GM19397 (cell line): Measurements from ENCODE around the gene NCF4.

Source experiments
- ATAC-seq: cut with Tn5 transposase; IDR thresholded peaks from one replicate; pipeline ENCODE4 v1.9.1; 2021; ENCODE audit warnings: mild to moderate bottlenecking, moderate library complexity; ENCODE audit not compliant: unreplicated experiment

Gene NCF4

GRCh38 chr22:36892292-36892691 is 31.5 kb downstream of the NCF4 start:
- no peak for ATAC-seq

DNA sequence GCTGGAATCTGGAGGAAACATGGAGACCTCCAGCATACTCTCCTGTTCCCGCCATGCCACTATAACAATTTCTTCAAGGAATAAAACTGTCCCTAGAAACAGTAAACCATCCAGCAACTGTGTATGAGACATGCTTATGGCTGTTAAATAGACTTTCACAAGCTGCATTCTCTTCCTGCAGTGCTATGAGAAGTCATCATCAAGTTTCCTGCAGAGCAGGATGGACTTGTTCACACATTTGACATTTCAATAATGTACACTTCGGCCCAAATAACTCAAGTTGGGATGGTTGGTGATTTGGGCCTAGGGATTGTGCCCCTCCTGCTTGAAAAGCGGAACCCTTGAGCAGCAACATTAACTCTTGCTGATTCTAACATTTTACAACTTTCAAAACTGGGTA is 32.5 kb downstream of the NCF4 start:
- no peak for ATAC-seq

DNA sequence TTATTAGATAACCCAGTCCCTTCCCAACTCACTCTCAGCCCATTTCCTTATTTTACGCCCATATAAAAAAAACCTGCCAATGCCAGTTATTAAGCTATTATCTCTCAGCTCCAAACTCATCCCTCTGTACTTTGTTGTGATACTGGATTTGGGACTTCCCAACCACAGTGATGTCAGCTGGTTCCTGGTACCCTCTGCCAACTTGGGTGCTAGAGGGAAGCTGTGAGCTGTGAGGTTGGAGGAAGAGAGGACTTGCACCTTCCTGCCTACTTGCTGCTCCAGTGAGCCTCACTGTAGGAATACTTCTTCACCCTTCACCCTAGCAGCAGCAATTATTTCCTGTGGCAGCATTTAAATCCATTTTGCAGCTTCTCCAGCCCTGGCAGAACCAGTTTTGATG is 33.5 kb downstream of the NCF4 start:
- ATAC-seq, result no peak

- ATAC-seq, result no peak
Measured at GRCh38 chr22:36897611-36898010, 36.8 kb downstream of the NCF4 start.

DNA sequence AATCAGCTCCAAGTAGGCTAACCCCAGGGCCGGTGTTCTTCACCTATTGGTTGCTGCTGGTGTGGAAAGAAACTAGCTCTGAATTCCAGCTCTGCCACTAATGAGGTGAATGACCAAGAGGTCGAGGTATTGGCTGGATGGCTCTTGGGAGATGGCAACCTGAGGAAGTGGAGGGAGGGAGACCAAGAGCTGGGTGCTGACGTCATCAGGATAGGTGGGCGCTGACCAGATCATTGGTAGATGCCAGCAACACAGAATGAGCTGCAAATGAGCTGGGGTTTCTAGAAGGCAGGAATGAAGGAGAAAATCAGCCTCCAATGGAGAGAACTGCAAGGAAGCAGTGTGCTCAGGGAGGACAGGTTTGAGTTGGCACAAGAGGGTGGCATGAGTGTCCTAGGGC is 37.9 kb downstream of the NCF4 start:
- ATAC-seq, result no peak

- no peak for ATAC-seq
Measured at GRCh38 chr22:36899498-36899897, 38.7 kb downstream of the NCF4 start.

GRCh38 chr22:36900225-36900624 is 39.4 kb downstream of the NCF4 start:
- ATAC-seq, result no peak

- ATAC-seq, result no peak
Measured at GRCh38 chr22:36900880-36901279, 40.1 kb downstream of the NCF4 start.

DNA sequence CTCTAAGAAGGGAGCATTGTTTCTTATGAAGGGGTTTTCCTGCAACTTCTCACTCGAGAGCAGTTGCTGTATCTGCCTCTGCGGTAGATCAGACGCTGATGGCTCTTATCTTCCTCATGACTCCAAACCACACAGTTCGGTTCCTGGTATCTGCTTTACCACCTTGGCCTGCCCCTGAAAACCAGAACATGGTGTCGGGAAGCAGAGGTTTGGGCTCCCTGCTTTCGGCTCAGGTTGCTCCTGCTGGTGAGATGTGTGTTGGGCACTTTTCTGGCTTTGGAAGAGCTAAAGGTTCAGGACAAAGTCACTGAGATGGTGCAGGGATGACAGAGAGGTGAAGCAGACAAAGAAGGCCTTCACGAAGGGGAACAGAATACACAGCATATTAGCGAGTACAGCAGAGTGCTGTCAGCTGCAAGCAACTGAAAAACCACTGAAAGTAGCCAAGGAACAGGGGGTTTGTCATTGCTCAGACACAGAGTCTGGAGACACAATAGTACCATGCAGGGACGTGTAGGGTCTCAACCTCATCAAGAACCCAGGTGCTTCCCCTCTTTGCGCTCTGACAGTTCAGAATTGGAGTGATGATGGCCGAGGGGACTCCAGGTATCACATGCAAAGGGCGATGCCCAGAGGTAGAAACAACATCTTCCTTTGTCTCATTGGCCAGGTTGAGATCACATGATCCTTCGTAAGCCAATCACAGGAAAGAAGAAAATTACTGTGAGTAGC is 40.8 kb downstream of the NCF4 start:
- peak; percentile 83 for ATAC-seq

- ATAC-seq, result no peak
Measured at GRCh38 chr22:36902143-36902926, 41.5 kb downstream of the NCF4 start.

DNA sequence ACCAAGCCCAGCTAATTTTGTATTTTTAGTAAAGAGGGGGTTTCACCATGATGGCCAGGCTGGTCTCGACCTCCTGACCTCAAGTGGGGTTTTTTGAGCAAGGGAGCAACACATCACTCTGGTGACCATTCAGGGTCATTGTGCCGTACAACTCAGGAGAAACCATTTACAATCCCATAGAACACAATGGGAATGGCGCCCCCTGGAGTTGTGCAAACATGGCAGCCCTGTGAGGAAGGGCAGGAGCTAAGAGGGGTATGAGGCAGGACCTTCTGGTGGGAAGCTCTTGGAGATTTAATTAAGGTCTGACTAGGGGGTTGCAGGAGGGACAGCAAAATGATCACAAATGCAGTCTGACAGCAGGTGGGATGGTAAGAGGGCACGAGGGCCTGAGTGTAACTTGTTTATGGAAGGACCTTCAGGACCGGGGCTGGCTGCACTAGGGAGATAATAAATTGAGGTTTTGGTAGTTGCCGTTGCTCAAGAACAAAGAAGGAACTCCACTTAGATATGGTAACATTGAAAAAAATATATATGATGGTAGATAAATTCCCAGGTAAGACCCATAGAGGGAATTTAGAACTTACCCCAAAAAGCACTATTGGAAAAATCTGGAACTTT is 43.6 kb downstream of the NCF4 start:
- ATAC-seq, result no peak

GRCh38 chr22:36907253-36908195 is 46.7 kb downstream of the NCF4 start:
- ATAC-seq, result no peak

DNA sequence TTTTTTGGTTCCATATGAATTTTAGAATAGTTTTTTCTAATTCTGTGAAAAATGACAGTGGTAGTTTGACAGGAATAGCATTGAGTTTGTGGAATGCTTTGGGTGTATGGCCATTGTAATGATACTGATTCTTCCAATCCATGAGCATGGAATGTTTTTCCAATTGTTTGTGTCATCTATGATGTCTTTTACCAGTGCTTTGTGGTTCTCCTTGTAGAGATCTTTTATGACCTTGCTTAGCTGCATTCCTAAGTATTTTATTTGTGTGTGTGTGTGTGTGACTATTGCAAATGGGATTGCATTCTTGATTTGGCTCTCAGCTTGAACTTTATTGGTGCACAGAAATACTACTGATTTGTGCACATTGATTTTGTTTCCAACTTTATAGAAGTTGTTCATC is 49.7 kb downstream of the NCF4 start:
- ATAC-seq, result no peak

DNA sequence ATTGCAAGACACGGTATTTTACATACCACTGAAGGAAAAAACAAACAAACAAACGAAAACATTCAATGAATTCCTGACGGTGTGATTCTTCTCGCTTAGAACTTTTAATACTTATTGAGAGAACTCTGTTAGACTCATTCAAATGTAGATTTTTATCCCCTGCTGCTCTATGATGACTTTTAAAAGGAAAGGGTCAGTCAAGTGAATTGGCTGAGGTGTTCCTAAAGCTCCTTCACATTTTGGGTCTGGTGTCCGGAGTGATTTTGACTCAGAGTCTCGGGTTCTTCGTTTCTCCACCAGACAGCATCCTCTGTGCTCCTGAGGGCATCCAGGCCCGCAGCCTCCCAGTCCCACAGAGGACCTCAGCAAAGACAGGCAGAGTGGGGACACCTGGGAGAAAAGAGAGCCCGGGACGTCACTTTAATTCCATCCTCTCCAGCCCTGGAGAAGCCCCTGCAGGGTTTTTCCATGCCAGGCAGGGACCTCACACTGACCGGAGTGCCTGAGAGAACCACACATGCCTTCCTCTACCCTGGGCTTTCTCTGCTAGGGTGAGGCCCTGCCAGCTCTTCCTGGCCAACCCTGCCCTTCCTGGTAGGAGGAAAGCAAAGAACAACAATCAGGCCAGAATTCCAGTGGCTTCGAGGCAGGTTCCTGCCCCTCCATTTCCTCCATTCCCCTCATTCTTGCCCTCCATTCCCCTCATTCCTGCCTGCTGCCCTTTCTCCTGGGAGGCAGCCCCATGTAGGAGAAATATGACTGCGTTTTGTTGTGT is 51.3 kb downstream of the NCF4 start:
- ATAC-seq, result no peak

GRCh38 chr22:36912694-36913426 is 52.1 kb downstream of the NCF4 start:
- no peak for ATAC-seq

DNA sequence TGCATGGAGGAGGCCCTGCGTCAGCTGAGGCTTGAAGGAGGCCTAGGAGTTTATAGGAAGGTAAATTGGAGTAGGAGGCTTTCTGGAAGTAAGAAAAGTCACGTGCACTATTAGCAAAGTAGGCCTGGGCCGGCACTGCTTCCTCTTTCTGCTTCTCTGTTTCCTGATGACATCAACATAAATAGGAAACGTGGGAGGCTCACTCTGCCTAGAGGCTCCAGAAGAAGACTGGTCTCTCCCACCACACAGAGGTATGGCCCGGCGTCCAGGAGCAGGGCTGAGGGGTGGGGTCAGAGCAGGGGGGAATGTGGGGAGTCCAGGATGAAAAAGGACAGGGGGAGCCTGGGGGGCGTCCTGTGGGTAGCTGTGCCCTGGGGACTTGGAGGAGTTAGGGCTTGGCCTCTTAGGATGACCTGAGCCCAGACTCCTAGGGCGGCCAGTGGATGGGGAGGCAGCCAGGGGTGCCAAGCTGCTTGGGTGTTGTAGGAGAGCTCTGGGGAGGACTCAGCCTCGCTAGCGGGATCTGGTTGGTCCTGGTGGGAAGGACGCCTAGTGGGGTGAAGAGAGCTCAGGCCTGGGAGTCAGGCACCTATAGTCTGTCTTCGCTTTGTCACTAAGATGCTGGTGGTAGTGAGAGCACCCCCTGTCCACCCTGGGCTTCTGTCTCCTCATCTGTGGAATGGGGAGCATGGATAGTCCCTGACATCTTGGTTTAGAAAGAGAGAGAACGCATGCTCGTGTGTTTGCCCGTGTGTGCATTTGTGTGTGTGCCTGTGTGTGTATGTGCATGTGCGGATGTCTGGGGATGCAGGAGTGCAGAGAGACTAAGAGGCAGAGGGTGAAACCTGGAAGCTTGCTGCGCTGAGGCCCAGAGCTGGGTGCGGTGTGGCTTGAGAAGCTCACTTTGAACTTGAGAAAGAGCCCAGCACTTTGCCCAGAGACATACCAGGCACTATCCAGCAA is 52.9 kb downstream of the NCF4 start, which contains the start of gene CSF2RB:
CSF2RB (plus strand) TSS at position 202 of the 963 bp plus-strand sequence. CDS start 8,580 bp downstream, outside the sequence.
- ATAC-seq, result no peak

DNA sequence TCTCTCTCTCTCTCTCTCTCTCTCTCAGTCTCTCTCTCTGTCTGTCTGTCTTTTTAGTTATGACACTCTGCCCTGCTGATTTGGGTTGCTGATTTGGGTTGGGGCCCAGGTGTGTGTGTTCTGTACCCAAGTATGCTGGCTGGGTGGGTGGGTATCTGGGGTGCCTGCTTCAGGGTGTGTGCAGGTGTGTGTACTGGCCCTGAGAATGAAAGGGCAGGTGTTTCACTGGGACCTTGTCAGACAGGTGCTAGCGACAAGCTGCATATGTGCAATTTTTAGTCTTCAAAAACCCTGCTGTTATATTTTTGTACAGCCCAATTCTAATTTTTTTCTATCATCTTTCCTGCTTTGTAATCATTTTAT is 53.6 kb downstream of the NCF4 start:
- no peak for ATAC-seq

DNA sequence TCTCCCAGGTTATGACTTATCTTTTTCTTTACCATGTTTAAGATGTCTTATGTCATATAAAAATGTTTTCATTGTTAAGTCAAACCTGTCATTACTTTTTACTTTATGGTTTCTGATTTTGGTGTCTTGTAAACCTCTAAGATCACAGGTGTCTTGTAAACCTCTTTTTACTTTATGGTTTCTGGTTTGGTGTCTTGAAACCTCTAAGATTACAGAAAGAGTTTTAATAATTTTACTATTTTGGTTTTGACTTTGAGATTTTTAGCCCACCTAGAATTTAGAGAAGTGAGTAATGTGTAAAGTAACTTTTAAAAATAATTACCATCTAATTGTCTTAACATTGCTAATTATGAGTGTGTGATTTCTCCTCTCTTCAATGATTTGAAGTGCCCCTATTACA is 55.2 kb downstream of the NCF4 start:
- no peak for ATAC-seq
